ENCODE data around the gene PSMB7.

PSMB7 gene

DNA sequence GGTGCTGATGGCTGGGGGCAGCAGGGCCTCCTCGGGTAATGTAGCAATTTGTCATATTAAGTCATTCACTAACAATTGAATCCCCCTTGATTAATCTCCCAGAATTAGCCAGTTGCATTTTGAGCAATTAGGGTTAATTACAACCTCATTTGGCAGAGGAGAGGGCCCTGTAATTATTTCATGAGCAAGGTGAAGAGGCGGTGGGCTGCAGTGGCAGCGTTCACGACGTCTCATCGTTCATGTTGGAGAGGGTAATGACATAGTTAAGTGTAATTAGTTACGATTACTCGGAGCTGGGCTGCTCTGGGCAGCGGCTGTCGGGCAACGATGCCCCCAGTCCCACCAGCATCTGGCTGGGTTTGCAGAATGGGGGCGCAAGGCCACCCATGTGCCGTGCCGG lies 111.5 kb downstream of the PSMB7 start:
- no peaks in the 10 kb centered on the region for H3K4me1 ChIP-seq (ENCODE audit: low read length)
- no peak overlapping the region for H2AFZ ChIP-seq (ENCODE audit: low read depth, low read length)
- no peak overlapping the region for H3K4me3 ChIP-seq (ENCODE audit: low read length)
- no peaks in the 10 kb centered on the region for H3K9me3 ChIP-seq (ENCODE audit: insufficient read depth, low read length)
- H3K27ac ChIP-seq (ENCODE audit: low read length): no peak overlapping the region
- peaks cover 95% of the 10 kb centered on the region for H3K79me2 ChIP-seq (ENCODE audit: low read length)
- no peak overlapping the region for H3K4me2 ChIP-seq (ENCODE audit: low read length)
- H4K20me1 ChIP-seq (ENCODE audit: insufficient read depth, low read length): peaks cover 97% of the 10 kb centered on the region
- H3K36me3 ChIP-seq (replicated peaks; ENCODE audit: low read depth, low read length): peaks cover 55% of the 10 kb centered on the region
- no peak for TF ChIP-seq EZH2phosphoT487 (IDR thresholded peaks at IDR 0.05; ENCODE audit: low read depth)
- H3K27me3 ChIP-seq (ENCODE audit: low read depth, low read length): no peaks in the 10 kb centered on the region
- H3K9ac ChIP-seq (ENCODE audit: low read length): no peak overlapping the region
